Hepatocyte (in vitro differentiated cells): ENCODE data around the gene RPAP2. TPM values are rescaled to one million over a fixed set of nuclear protein-coding genes. Genes with fewer than 3 reads are reported as not detected.

Experiments used
- DNase-seq: peaks from one replicate; pipeline ENCODE4 v3.0.0-alpha.2; 2016; ENCODE audit warnings: low spot score
- H2AFZ ChIP-seq: fragments of 200-600 bp; sonication (generic); 2 replicates; pipeline ENCODE4 v1.6.0; 2016; ENCODE audit warnings: antibody characterized with exemption, mild to moderate bottlenecking
- H3K27ac ChIP-seq: fragments of 200-600 bp; sonication (generic); 2 replicates; pipeline ENCODE4 v1.5.1; 2016; ENCODE audit warnings: mild to moderate bottlenecking
- H3K27me3 ChIP-seq: fragments of 200-600 bp; sonication (generic); 2 replicates; pipeline ENCODE4 v1.6.1; 2016
- H3K36me3 ChIP-seq: fragments of 200-600 bp; sonication (generic); replicated peaks from 2 replicates; pipeline ENCODE4 v1.5.1; 2016; ENCODE audit warnings: low read depth; ENCODE audit not compliant: insufficient read depth
- H3K4me1 ChIP-seq: fragments of 200-600 bp; sonication (generic); 2 replicates; pipeline ENCODE4 v1.5.1; 2016; ENCODE audit warnings: mild to moderate bottlenecking, moderate library complexity; ENCODE audit not compliant: insufficient read depth
- H3K4me2 ChIP-seq: fragments of 200-600 bp; sonication (generic); 2 replicates; pipeline ENCODE4 v1.6.0; 2016
- H3K4me3 ChIP-seq: fragments of 200-600 bp; sonication (generic); 2 replicates; pipeline ENCODE4 v1.5.1; 2016; ENCODE audit warnings: mild to moderate bottlenecking
- H3K79me2 ChIP-seq: fragments of 200-600 bp; sonication (generic); 2 replicates; pipeline ENCODE4 v1.6.0; 2017; ENCODE audit warnings: mild to moderate bottlenecking
- H3K9me2 ChIP-seq: fragments of 200-600 bp; sonication (generic); replicated peaks from 2 replicates; pipeline ENCODE4 v1.6.0; 2017; ENCODE audit warnings: mild to moderate bottlenecking; ENCODE audit not compliant: insufficient read depth
- H3K9me3 ChIP-seq: fragments of 200-600 bp; sonication (generic); 2 replicates; pipeline ENCODE4 v1.5.1; 2016; ENCODE audit warnings: low read depth, mild to moderate bottlenecking
- H4K20me1 ChIP-seq: fragments of 200-600 bp; sonication (generic); 2 replicates; pipeline ENCODE4 v1.6.0; 2016; ENCODE audit warnings: mild to moderate bottlenecking; ENCODE audit not compliant: insufficient read depth, poor library complexity, severe bottlenecking
- CTCF ChIP-seq: fragments of 200-600 bp; sonication (generic); IDR thresholded peaks from 2 replicates; pipeline ENCODE4 v1.5.1; 2016; ENCODE audit warnings: antibody characterized with exemption, mild to moderate bottlenecking; ENCODE audit not compliant: poor library complexity
- EZH2 ChIP-seq: fragments of 200-600 bp; sonication (generic); IDR thresholded peaks from 2 replicates; pipeline ENCODE4 v1.6.1; 2016; ENCODE audit warnings: antibody characterized with exemption, mild to moderate bottlenecking, borderline replicate concordance
- EZH2phosphoT487 ChIP-seq: fragments of 200-600 bp; sonication (generic); IDR thresholded peaks from one replicate; pipeline ENCODE4 v1.6.1; 2018; ENCODE audit warnings: antibody characterized with exemption, mild to moderate bottlenecking, low read depth, moderate library complexity; ENCODE audit not compliant: unreplicated experiment, severe bottlenecking
- WGBS: methylation state at CpG from one replicate; pipeline ENCODE4 v1.1.6; 2016; ENCODE audit warnings: low lambda C conversion rate; ENCODE audit errors: missing lambda C conversion rate; 5-methylcytosine and 5-hydroxymethylcytosine counted together
- polyA plus RNA-seq: library from polyadenylated mRNA; unstranded; fragments of >200 nt; fragmentation: Nextera tagmentation; extraction: Ambion mirVana; gene quantifications from 2 replicates; pipeline ENCODE4 v1.2.1, GENCODE V29; 2016
- total RNA-seq: library from RNA; depleted of rRNA; stranded (reverse); fragments of >200 nt; gene quantifications from 2 replicates; pipeline ENCODE4 v1.2.3, GENCODE V29; 2014

RPAP2 gene
- total and polyA plus RNA-seq, 2 experiments from 2014 or later, result 20.7 to 23.4 TPM

GRCh38 chr1:92326681-92327080 lies 27.8 kb downstream of the RPAP2 start:
- H3K4me2 ChIP-seq, result no peak overlapping the region
- no peak for TF ChIP-seq CTCF
- no peak for TF ChIP-seq EZH2
- TF ChIP-seq EZH2phosphoT487, result no peak
- no peak overlapping the region for H3K4me3 ChIP-seq
- H3K4me1 ChIP-seq, result no peaks in the 10 kb centered on the region
- H3K27me3 ChIP-seq, result no peaks in the 10 kb centered on the region
- no peaks in the 10 kb centered on the region for H3K9me2 ChIP-seq
- H3K36me3 ChIP-seq, result peaks cover 9% of the 10 kb centered on the region
- WGBS, result 95% methylated on average over 1 of the region's 1 CpG
- H4K20me1 ChIP-seq, result no peaks in the 10 kb centered on the region
- DNase-seq, result no peak
- H2AFZ ChIP-seq, result no peak overlapping the region
- no peak overlapping the region for H3K27ac ChIP-seq
- H3K9me3 ChIP-seq, result peaks cover 12% of the 10 kb centered on the region
- no peaks in the 10 kb centered on the region for H3K79me2 ChIP-seq

GRCh38 chr1:92327794-92328193 lies 28.9 kb downstream of the RPAP2 start:
- peaks cover 12% of the 10 kb centered on the region for H3K9me3 ChIP-seq
- H2AFZ ChIP-seq, result no peak overlapping the region
- H3K4me3 ChIP-seq, result no peak overlapping the region
- 95% methylated on average over 4 of the region's 4 CpGs for WGBS
- TF ChIP-seq EZH2phosphoT487, result no peak
- H3K4me2 ChIP-seq, result no peak overlapping the region
- H3K79me2 ChIP-seq, result no peaks in the 10 kb centered on the region
- H4K20me1 ChIP-seq, result no peaks in the 10 kb centered on the region
- H3K4me1 ChIP-seq, result no peaks in the 10 kb centered on the region
- H3K36me3 ChIP-seq, result peaks cover 9% of the 10 kb centered on the region
- no peak for DNase-seq
- H3K9me2 ChIP-seq, result no peaks in the 10 kb centered on the region
- no peaks in the 10 kb centered on the region for H3K27me3 ChIP-seq
- no peak overlapping the region for H3K27ac ChIP-seq

GRCh38 chr1:92329347-92330129 lies 30.7 kb downstream of the RPAP2 start:
- H3K27me3 ChIP-seq, result no peaks in the 10 kb centered on the region
- peaks cover 9% of the 10 kb centered on the region for H3K36me3 ChIP-seq
- DNase-seq, result no peak
- H3K4me2 ChIP-seq, result no peak overlapping the region
- TF ChIP-seq CTCF, result no peak
- TF ChIP-seq EZH2, result no peak
- no peak for TF ChIP-seq EZH2phosphoT487
- WGBS, result 96% methylated on average over 6 of the region's 6 CpGs
- no peak overlapping the region for H3K4me3 ChIP-seq
- H3K9me2 ChIP-seq, result no peaks in the 10 kb centered on the region
- no peaks in the 10 kb centered on the region for H4K20me1 ChIP-seq
- no peaks in the 10 kb centered on the region for H3K4me1 ChIP-seq
- no peak overlapping the region for H2AFZ ChIP-seq
- peaks cover 12% of the 10 kb centered on the region for H3K9me3 ChIP-seq
- no peaks in the 10 kb centered on the region for H3K79me2 ChIP-seq
- H3K27ac ChIP-seq, result no peak overlapping the region

GRCh38 chr1:92333668-92334067 lies 34.8 kb downstream of the RPAP2 start:
- DNase-seq, result no peak
- Histone ChIP-seq H3K4me2 (no peak overlapping the region), H3K27me3 (no peaks in the 10 kb centered on the region), H3K36me3 (no peaks in the 10 kb centered on the region), H3K9me3 (no peaks in the 10 kb centered on the region), H3K27ac (no peak overlapping the region), H3K4me3 (no peak overlapping the region), H3K79me2 (no peaks in the 10 kb centered on the region), H3K9me2 (no peaks in the 10 kb centered on the region), H4K20me1 (no peaks in the 10 kb centered on the region), H3K4me1 (no peaks in the 10 kb centered on the region), H2AFZ (no peak overlapping the region)
- WGBS, result 81% methylated on average over 3 of the region's 3 CpGs
- TF ChIP-seq EZH2phosphoT487, result no peak
- no peak for TF ChIP-seq EZH2
